K562 (cell line): ENCODE results near the gene FBXO22. TPM values are rescaled to one million over a fixed set of nuclear protein-coding genes. Genes with fewer than 3 reads are reported as not detected.

Source experiments
- ATAC-seq: fragments of 200-7000 bp; cut with Tn5 transposase; 3 replicates; pipeline ENCODE4 v1.9.1; 2020; ENCODE audit warnings: moderate library complexity
- BruUV-seq: library from RNA; stranded (reverse); fragments of 400-500 nt; replicated peaks from 2 replicates; lab custom pipeline; 2021; lab: Mats Ljungman, UMichigan
- CTCF ChIA-PET: fragments of 300-600 bp; formaldehyde crosslinking; extraction: SDS; loops from one replicate; lab custom pipeline; 2021; ENCODE audit warnings: low intra/inter-chr PET ratio; lab: Yijun Ruan, JAX
- POLR2A ChIA-PET: fragments of 300-600, 350-650 bp; sonication (Branson Sonifier 250); formaldehyde crosslinking; extraction: SDS; loops from one replicate; lab custom pipeline; 2021; ENCODE audit warnings: antibody characterized with exemption, inconsistent platforms; lab: Yijun Ruan, JAX
- DNase-seq, 4 experiments: peaks; one replicate each; pipeline versions ENCODE4 v3.0.0 to v3.0.0-alpha.2; 2011 to 2018; ENCODE audit warnings: low spot score in 3 of 4, mixed read lengths in 3 of 4; ENCODE audit errors: extremely low read depth in 1 of 4
- FAIRE-seq: peaks from 2 replicates; lab custom pipeline; 2011; peaks lifted over from hg19 to GRCh38; lab: Jason Lieb, UNC
- H2AFZ ChIP-seq: 2 replicates; pipeline ENCODE4 v1.6.0; 2011; ENCODE audit warnings: low read depth, low read length, control low read depth, inconsistent platforms
- H3K27ac ChIP-seq: fragments of 200-600 bp; 3 replicates; pipeline ENCODE4 v1.8.0; 2011; ENCODE audit warnings: low read depth, mild to moderate bottlenecking, control low read depth, inconsistent platforms, low read length, moderate library complexity, mixed read lengths; ENCODE audit errors: extremely low read depth
- H3K27me3 ChIP-seq, 2 experiments: fragments of 300-600 bp in 1 of 2; 2 replicates in 1 of 2; 3 replicates in 1 of 2; pipeline versions ENCODE4 v1.6.0 to v1.8.0; 2011; ENCODE audit warnings: inconsistent platforms in 2 of 2, low read length in 2 of 2, mild to moderate bottlenecking in 1 of 2, mixed read lengths in 1 of 2, moderate library complexity in 1 of 2; ENCODE audit not compliant: control insufficient read depth in 2 of 2, insufficient read depth in 2 of 2
- H3K36me3 ChIP-seq: fragments of 300-600 bp; 3 replicates; pipeline ENCODE4 v1.8.0; 2011; ENCODE audit warnings: mild to moderate bottlenecking, low read length, inconsistent platforms; ENCODE audit not compliant: control insufficient read depth, insufficient read depth
- H3K4me1 ChIP-seq, 2 experiments: fragments of 200-600 bp in 1 of 2; replicated peaks in 1 of 2; 2 replicates in 1 of 2; 3 replicates in 1 of 2; pipeline versions ENCODE4 v1.5.1 to v1.8.0; 2011; ENCODE audit warnings: inconsistent platforms in 2 of 2, low read length in 2 of 2, mild to moderate bottlenecking in 1 of 2, mixed read lengths in 1 of 2, moderate library complexity in 1 of 2; ENCODE audit not compliant: control insufficient read depth in 2 of 2, insufficient read depth in 2 of 2
- H3K4me2 ChIP-seq: 2 replicates; pipeline ENCODE4 v1.6.1; 2011; ENCODE audit warnings: low read length, control low read depth, inconsistent platforms, mixed read lengths; ENCODE audit not compliant: insufficient read depth
- H3K4me3 ChIP-seq: fragments of 200-600 bp; sonication (generic), shearing (Covaris generic); 2 replicates; pipeline ENCODE4 v1.5.1; 2016; ENCODE audit warnings: control low read depth, inconsistent platforms
- H3K79me2 ChIP-seq: fragments of 200-600 bp; 3 replicates; pipeline ENCODE4 v1.8.0; 2011; ENCODE audit warnings: low read length, inconsistent platforms; ENCODE audit not compliant: control insufficient read depth, insufficient read depth
- H3K9ac ChIP-seq, 2 experiments: 2 replicates each; pipeline versions ENCODE4 v1.6.0 to v1.6.1; 2011; ENCODE audit warnings: low read depth in 2 of 2, low read length in 2 of 2, control low read depth in 1 of 2, inconsistent platforms in 1 of 2, mild to moderate bottlenecking in 1 of 2, mixed read lengths in 1 of 2; ENCODE audit not compliant: insufficient read depth in 1 of 2
- H3K9me1 ChIP-seq: one replicate; pipeline ENCODE4 v1.6.0; 2011; ENCODE audit warnings: inconsistent platforms, mild to moderate bottlenecking, low read length, moderate library complexity; ENCODE audit not compliant: control insufficient read depth, insufficient read depth
- H3K9me3 ChIP-seq: replicated peaks from 2 replicates; pipeline ENCODE4 v1.5.1; 2011; ENCODE audit warnings: low read depth, low read length, inconsistent platforms; ENCODE audit not compliant: control insufficient read depth, insufficient read depth
- H4K20me1 ChIP-seq: replicated peaks from 2 replicates; pipeline ENCODE4 v1.6.1; 2011; ENCODE audit warnings: low read length, inconsistent platforms, mixed read lengths; ENCODE audit not compliant: control insufficient read depth, insufficient read depth
- HCFC1 ChIP-seq: IDR thresholded peaks from 2 replicates; pipeline ENCODE4 v1.6.1; 2012; ENCODE audit warnings: low read depth, low read length, improper control_type of control experiment
- MED1 ChIP-seq: sonication (generic); formaldehyde crosslinking; IDR thresholded peaks from 2 replicates; pipeline ENCODE4 v1.8.1; 2023; ENCODE audit warnings: missing genetic modification reagents, borderline replicate concordance
- PHB2 ChIP-seq: fragments of 450-650 bp; IDR thresholded peaks from 2 replicates; pipeline ENCODE4 v1.6.1; 2017; ENCODE audit warnings: low read depth
- POLR2B ChIP-seq: fragments of 450-650 bp; IDR thresholded peaks from 2 replicates; pipeline ENCODE4 v1.6.1; 2018; ENCODE audit warnings: low read depth; ENCODE audit not compliant: partially characterized antibody
- PRMT5 ChIP-seq: sonication (generic); formaldehyde crosslinking; IDR thresholded peaks from 2 replicates; pipeline ENCODE4 v1.5.0; 2020; ENCODE audit warnings: missing genetic modification reagents
- TBL1XR1 ChIP-seq, 2 experiments: IDR thresholded peaks; 2 replicates each; pipeline ENCODE4 v1.6.1; 2012; ENCODE audit warnings: improper control_type of control experiment in 2 of 2, low read length in 2 of 2, mild to moderate bottlenecking in 1 of 2
- ZBTB40 ChIP-seq, 2 experiments: fragments of 450-650 bp in 1 of 2; sonication (generic) in 1 of 2; formaldehyde crosslinking in 1 of 2; IDR thresholded peaks; 2 replicates each; pipeline versions ENCODE4 v1.7.1 to v1.9.0; 2016 to 2022; ENCODE audit warnings: inconsistent platforms in 1 of 2, mild to moderate bottlenecking in 1 of 2, missing genetic modification reagents in 1 of 2
- ZNF232 ChIP-seq: sonication (generic); formaldehyde crosslinking; IDR thresholded peaks from 2 replicates; pipeline ENCODE4 v1.8.0; 2022; ENCODE audit warnings: mild to moderate bottlenecking, missing genetic modification reagents
- ZNF263 ChIP-seq: sonication (generic); formaldehyde crosslinking; IDR thresholded peaks from 2 replicates; pipeline ENCODE4 v1.8.0; 2022; ENCODE audit warnings: mild to moderate bottlenecking, missing genetic modification reagents, borderline replicate concordance
- ZNF395 ChIP-seq: fragments of 200-800 bp; sonication (Bioruptor generic); IDR thresholded peaks from 2 replicates; pipeline ENCODE4 v1.6.1; 2017; ENCODE audit warnings: missing genetic modification characterization, missing compliant biosample characterization
- ZNF77 ChIP-seq: fragments of 250-450 bp; sonication (Bioruptor Pico); IDR thresholded peaks from 2 replicates; pipeline ENCODE4 v1.5.0; 2020
- WGBS: fragments of 100-300 bp; shearing (Covaris generic); methylation state at CpG from one replicate; pipeline ENCODE4 v1.1.6; 2016; ENCODE audit warnings: low coverage, mixed read lengths; ENCODE audit not compliant: insufficient coverage; ENCODE audit errors: missing lambda C conversion rate; 5-methylcytosine and 5-hydroxymethylcytosine counted together
- in situ Hi-C: fragments of 300-500 bp; cut with MboI; formaldehyde crosslinking; loops from 4 replicates; pipeline ENCODE4 v1.15.0; 2018; ENCODE audit warnings: inconsistent platforms, mixed read lengths
- intact Hi-C: fragments of 100-400 bp; cut with micrococcal nuclease; formaldehyde crosslinking; loops from 2 replicates; pipeline ENCODE4 v1.14.2; 2022
- polyA plus RNA-seq, 8 experiments: library from polyadenylated mRNA; depleted of rRNA in 4 of 8; stranded (reverse) in 5 of 8; unstranded in 3 of 8; fragments of >200 nt; fragmentation: Nextera tagmentation in 2 of 8; fragmentation: Illumina TruSeq in 1 of 8; extraction: Ambion mirVana in 2 of 8; extraction: Trizol in 1 of 8; gene quantifications; 2 replicates each; pipeline versions ENCODE4 v1.2.1 to v1.2.3, GENCODE V29; 2011 to 2014; ENCODE audit warnings: inconsistent platforms in 1 of 8, missing spikeins in 1 of 8
- total RNA-seq, 7 experiments: library from RNA; depleted of rRNA in 6 of 7; stranded (reverse); fragments of >200 nt in 6 of 7; fragmentation: Illumina TruSeq in 2 of 7; extraction: Trizol in 2 of 7; gene quantifications; 2 replicates each; pipeline versions ENCODE4 v1.2.1 to v1.2.3, GENCODE V29; 2011 to 2021; ENCODE audit warnings: low replicate concordance in 1 of 7

FBXO22 gene
- total and polyA plus RNA-seq, 9 of the 15 experiments (the other 6 are each of a cell fraction or from before 2014, with no cell fraction given): 24.4 to 99.4 (median 66.5) TPM

GRCh38 chr15:75864213-75865059 is 39.2 kb upstream of the FBXO22 start:
- H3K9ac ChIP-seq: peak overlapping the region in 1 of 2 experiments; percentile 31; a peak in 1 of 4 replicates
- no peak overlapping the region for H3K4me3 ChIP-seq
- H3K36me3 ChIP-seq: peaks cover 69% of the 10 kb centered on the region
- no peaks in the 10 kb centered on the region for H3K9me3 ChIP-seq
- peak; percentile 29; the same call in 2 of the 3 replicates for ATAC-seq
- H3K9me1 ChIP-seq: no peaks in the 10 kb centered on the region
- peaks cover 74% of the 10 kb centered on the region for H3K79me2 ChIP-seq
- no peak for FAIRE-seq
- intact Hi-C loops (no loop called here), in situ Hi-C loops (no loop called here)
- DNase-seq: no peak
- no peaks in the 10 kb centered on the region for H3K27me3 ChIP-seq
- H3K27ac ChIP-seq: peak overlapping the region; percentile 56
- CTCF ChIA-PET: no interaction called here
- POLR2A ChIA-PET: interaction anchor here (0.9 to 2.0 kb wide), 4 partner anchors 9 to 23 kb away, joined by 3 to 7 read pairs (median 4); no protein-coding TSS in a partner anchor
- 37% methylated on average over 4 of the region's 5 CpGs for WGBS
- H3K4me1 ChIP-seq: peaks cover 0 to 20% of the 10 kb centered on the region in 2 experiments; a peak in 2 of 5 replicates
- H2AFZ ChIP-seq: no peak overlapping the region
- no TSS peak for BruUV-seq
- no peak overlapping the region for H3K4me2 ChIP-seq
- H4K20me1 ChIP-seq: no peaks in the 10 kb centered on the region
- no peak for TF ChIP-seq ZNF77
- TF ChIP-seq ZNF232 (CRISPR knock-in tag): no peak
- TF ChIP-seq POLR2B: no peak
- no peak for TF ChIP-seq ZBTB40 (IDR thresholded peaks at IDR 0.05)
- no peak for TF ChIP-seq ZBTB40 (CRISPR knock-in tag; IDR thresholded peaks at IDR 0.05)
- no peak for TF ChIP-seq PRMT5 (CRISPR knock-in tag)
- no peak for TF ChIP-seq ZNF395 (CRISPR knock-in tag)
- TF ChIP-seq ZNF263 (CRISPR knock-in tag): no peak
- TF ChIP-seq TBL1XR1 (IDR thresholded peaks at IDR 0.05; ENCODE audit: low read length in 2 of 2): no peak
- TF ChIP-seq HCFC1: no peak
- TF ChIP-seq PHB2: no peak
- TF ChIP-seq MED1 (CRISPR knock-in tag): no peak
